A549 (cell line): ENCODE results near the gene SMARCD1. TPM values are rescaled to one million over a fixed set of nuclear protein-coding genes. Genes with fewer than 3 reads are reported as not detected.
A peak's percentile ranks its signal among the peaks of the same experiment; 100 is the strongest.

Source experiments
- ATAC-seq, 2 experiments: fragments of 200-7000 bp in 1 of 2; fragments of >200 bp in 1 of 2; cut with Nextera tagmentation in 1 of 2; cut with Tn5 transposase in 1 of 2; 3 replicates each; pipeline versions ENCODE4 v1.8.0 to v1.9.1; 2018 to 2020; ENCODE audit warnings: mild to moderate bottlenecking in 1 of 2, moderate library complexity in 1 of 2
- CTCF ChIA-PET: fragments of 300-600 bp; sonication (Branson Sonifier 250); formaldehyde crosslinking; extraction: SDS; loops from one replicate; lab custom pipeline; 2021; ENCODE audit warnings: antibody characterized with exemption, inconsistent platforms; lab: Yijun Ruan, JAX
- POLR2A ChIA-PET: fragments of 350-600 bp; formaldehyde crosslinking; extraction: SDS; loops from one replicate; lab custom pipeline; 2021; ENCODE audit warnings: antibody characterized with exemption, inconsistent platforms; lab: Yijun Ruan, JAX
- DNase-seq, 2 experiments: peaks; one replicate each; pipeline versions ENCODE4 v3.0.0 to v3.0.0-alpha.2; 2011 to 2016; ENCODE audit warnings: low read depth in 1 of 2, low spot score in 1 of 2
- FAIRE-seq: peaks from 2 replicates; lab custom pipeline; 2011; peaks lifted over from hg19 to GRCh38; lab: Jason Lieb, UNC
- H3K27ac ChIP-seq, 2 experiments: fragments of >200 bp; sonication (Bioruptor Twin); formaldehyde crosslinking; 3 replicates each; pipeline ENCODE4 v1.5.1; 2016 to 2017
- H3K4me1 ChIP-seq: fragments of >200 bp; sonication (Bioruptor Twin); formaldehyde crosslinking; 3 replicates; pipeline ENCODE4 v1.6.1; 2016
- H3K4me2 ChIP-seq: fragments of >200 bp; sonication (Bioruptor Twin); formaldehyde crosslinking; 3 replicates; pipeline ENCODE4 v1.6.1; 2016
- H3K4me3 ChIP-seq: fragments of >200 bp; sonication (Bioruptor Twin); formaldehyde crosslinking; 3 replicates; pipeline ENCODE4 v1.5.1; 2016
- H3K9me3 ChIP-seq: fragments of >200 bp; sonication (Bioruptor Twin); formaldehyde crosslinking; 3 replicates; pipeline ENCODE4 v1.6.1; 2016
- EP300 ChIP-seq, 2 experiments: fragments of >200 bp; sonication (Bioruptor Twin); formaldehyde crosslinking; IDR thresholded peaks; 2 replicates in 1 of 2; 3 replicates in 1 of 2; pipeline ENCODE4 v1.6.1; 2016 to 2017
- HOXA7 ChIP-seq: fragments of 250-450 bp; sonication (Bioruptor Pico); IDR thresholded peaks from 2 replicates; pipeline ENCODE4 v1.5.0; 2020; ENCODE audit warnings: mild to moderate bottlenecking, moderate library complexity
- JUN ChIP-seq, 2 experiments: fragments of >200 bp; sonication (Bioruptor Twin); formaldehyde crosslinking; IDR thresholded peaks; 2 replicates in 1 of 2; 3 replicates in 1 of 2; pipeline ENCODE4 v1.6.1; 2016 to 2017
- JUNB ChIP-seq: fragments of >200 bp; sonication (Bioruptor Twin); formaldehyde crosslinking; IDR thresholded peaks from 2 replicates; pipeline ENCODE4 v1.6.1; 2016
- MYC ChIP-seq: IDR thresholded peaks from 2 replicates; pipeline ENCODE4 v1.6.1; 2012; ENCODE audit warnings: mild to moderate bottlenecking, inconsistent platforms, low read length, improper control_type of control experiment, borderline replicate concordance
- POLR2AphosphoS2 ChIP-seq: conservative IDR thresholded peaks from 2 replicates; pipeline ENCODE4 v1.6.1; 2012; ENCODE audit warnings: low read length, improper control_type of control experiment, inconsistent platforms
- RARB ChIP-seq: fragments of 250-450 bp; sonication (Bioruptor Pico); IDR thresholded peaks from 2 replicates; pipeline ENCODE4 v1.8.0; 2021; ENCODE audit warnings: mild to moderate bottlenecking, moderate library complexity
- RNF2 ChIP-seq: fragments of 200-600 bp; sonication (generic); IDR thresholded peaks from 2 replicates; pipeline ENCODE4 v1.6.1; 2016; ENCODE audit warnings: low read depth, mild to moderate bottlenecking, antibody characterized with exemption, moderate library complexity, borderline replicate concordance
- SMC3 ChIP-seq: fragments of >200 bp; sonication (Bioruptor Twin); formaldehyde crosslinking; IDR thresholded peaks from 3 replicates; pipeline ENCODE4 v1.6.1; 2018; ENCODE audit warnings: inconsistent platforms
- TFCP2L1 ChIP-seq: fragments of 250-450 bp; sonication (Bioruptor Pico); IDR thresholded peaks from 2 replicates; pipeline ENCODE4 v1.5.0; 2021; ENCODE audit warnings: mild to moderate bottlenecking
- ZC3H11A ChIP-seq: fragments of 450-650 bp; IDR thresholded peaks from 2 replicates; pipeline ENCODE4 v1.6.1; 2014; ENCODE audit warnings: antibody characterized with exemption, mild to moderate bottlenecking
- ZNF302 ChIP-seq: fragments of 250-450 bp; sonication (Bioruptor Pico); IDR thresholded peaks from 2 replicates; pipeline ENCODE4 v1.9.0; 2021; ENCODE audit warnings: inconsistent platforms, mild to moderate bottlenecking, moderate library complexity
- WGBS: methylation state at CpG from one replicate; pipeline ENCODE4 v1.1.6; 2017; ENCODE audit errors: missing lambda C conversion rate; 5-methylcytosine and 5-hydroxymethylcytosine counted together
- polyA plus RNA-seq, 4 experiments: library from polyadenylated mRNA; depleted of rRNA in 3 of 4; stranded (reverse); fragments of >200 nt; fragmentation: RNase III in 1 of 4; extraction: RNeasy Plus Mini Kit Qiagen cat#74134 plus additional on column Dnase treatment in 1 of 4; gene quantifications; 2 replicates in 3 of 4; 3 replicates in 1 of 4; pipeline ENCODE4 v1.2.3, GENCODE V29; 2011 to 2017
- TF ChIP-seq, protein P1 (sequence below): fragments of 200-600 bp; sonication (generic); IDR thresholded peaks from 2 replicates; pipeline ENCODE4 v1.6.1; 2016; ENCODE audit warnings: antibody characterized with exemption, mild to moderate bottlenecking, moderate library complexity
- TF ChIP-seq, protein P2 (sequence below): IDR thresholded peaks from 2 replicates; pipeline ENCODE4 v1.6.1; 2012
- TF ChIP-seq, protein P3 (sequence below): IDR thresholded peaks from 2 replicates; pipeline ENCODE4 v1.6.1; 2012
- TF ChIP-seq, protein P4 (sequence below): IDR thresholded peaks from 2 replicates; pipeline ENCODE4 v1.6.1; 2012; ENCODE audit warnings: low read depth, borderline replicate concordance
- TF ChIP-seq, protein P5 (sequence below): fragments of 450-650 bp; IDR thresholded peaks from 2 replicates; pipeline ENCODE4 v1.6.1; 2014; ENCODE audit warnings: antibody characterized with exemption

Gene SMARCD1
- polyA plus RNA-seq, 2 of the 4 experiments (the other 2 are of a cell fraction), result 62.5 to 80.7 TPM

DNA sequence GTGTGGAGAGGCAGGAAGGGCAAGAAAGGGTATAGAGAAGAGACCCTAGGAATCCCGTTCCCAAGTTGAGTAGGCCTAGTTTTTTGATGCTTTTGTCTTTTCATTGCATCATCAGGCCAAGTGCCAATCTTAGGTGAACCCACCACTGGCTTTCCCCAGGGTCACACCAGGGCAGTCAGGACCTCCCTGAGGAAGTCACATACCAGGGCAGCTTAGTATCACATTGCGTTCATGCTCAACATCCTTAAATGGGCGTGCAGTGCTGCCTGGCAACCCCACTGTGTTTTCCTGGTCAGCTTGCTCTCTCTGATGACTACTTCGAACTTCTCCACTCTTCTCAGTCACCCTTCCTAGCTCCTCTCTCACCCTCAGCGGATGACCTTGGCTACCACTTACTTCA lies 18.7 kb upstream of the SMARCD1 start:
- WGBS, result 67% methylated on average over 5 of the region's 5 CpGs
- no peak overlapping the region for H3K4me2 ChIP-seq
- DNase-seq (peak in 1 of 2 experiments; percentile 72), ATAC-seq (peak in 1 of 2 experiments; percentile 57; a peak in 3 of 6 replicates), FAIRE-seq (no peak)
- H3K4me1 ChIP-seq, result peaks cover 12% of the 10 kb centered on the region; the same call in 2 of the 3 replicates
- ChIA-PET CTCF (interaction anchor here (0.8 to 33.6 kb wide), 10 partner anchors 10 to 289 kb away, joined by 3 to 708 read pairs (median 26); partner anchors contain the start of genes AQP5, AQP6 and COX14), POLR2A (no interaction called here)
- no peak for TF ChIP-seq JUN (IDR thresholded peaks at IDR 0.05)
- H3K27ac ChIP-seq, result no peak overlapping the region
- no peaks in the 10 kb centered on the region for H3K9me3 ChIP-seq
- no peak overlapping the region for H3K4me3 ChIP-seq

DNA sequence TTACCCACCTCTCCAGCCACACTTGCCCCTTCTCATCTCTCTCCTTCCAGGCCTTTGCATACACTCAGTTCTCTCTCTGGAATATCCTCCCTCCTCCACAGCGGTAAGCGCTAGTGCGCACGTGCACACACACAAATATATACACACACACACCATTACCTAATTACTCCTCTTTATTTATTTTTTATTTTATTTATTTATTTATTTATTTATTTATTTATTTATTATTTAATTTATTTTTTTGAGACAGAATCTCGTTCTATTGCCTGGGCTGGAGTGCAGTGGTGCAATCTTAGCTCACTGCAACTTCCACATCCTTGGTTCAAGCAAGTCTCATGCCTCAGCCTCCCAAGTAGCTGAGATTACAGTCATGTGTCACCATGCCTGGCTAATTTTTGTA lies 16.1 kb upstream of the SMARCD1 start:
- Histone ChIP-seq H3K9me3 (no peaks in the 10 kb centered on the region), H3K4me1 (peaks cover 12% of the 10 kb centered on the region; the same call in 2 of the 3 replicates), H3K27ac (no peak overlapping the region), H3K4me2 (no peak overlapping the region), H3K4me3 (no peak overlapping the region)
- WGBS, result 94% methylated on average over 5 of the region's 5 CpGs
- no peak for DNase-seq
- ChIA-PET POLR2A (no interaction called here), CTCF (interaction anchor here (1.1 to 33.6 kb wide), 13 partner anchors 10 to 269 kb away, joined by 3 to 708 read pairs (median 30); partner anchors contain the start of genes AQP5, AQP6, ASIC1 and SMARCD1)
- no peak for FAIRE-seq
- TF ChIP-seq RARB (CRISPR knock-in tag), result no peak
- TF ChIP-seq HOXA7 (CRISPR knock-in tag), result no peak
- TF ChIP-seq EP300 (IDR thresholded peaks at IDR 0.05), result no peak
- no peak for TF ChIP-seq POLR2AphosphoS2
- TF ChIP-seq JUN (IDR thresholded peaks at IDR 0.05), result no peak
- TF ChIP-seq, protein P1, sequence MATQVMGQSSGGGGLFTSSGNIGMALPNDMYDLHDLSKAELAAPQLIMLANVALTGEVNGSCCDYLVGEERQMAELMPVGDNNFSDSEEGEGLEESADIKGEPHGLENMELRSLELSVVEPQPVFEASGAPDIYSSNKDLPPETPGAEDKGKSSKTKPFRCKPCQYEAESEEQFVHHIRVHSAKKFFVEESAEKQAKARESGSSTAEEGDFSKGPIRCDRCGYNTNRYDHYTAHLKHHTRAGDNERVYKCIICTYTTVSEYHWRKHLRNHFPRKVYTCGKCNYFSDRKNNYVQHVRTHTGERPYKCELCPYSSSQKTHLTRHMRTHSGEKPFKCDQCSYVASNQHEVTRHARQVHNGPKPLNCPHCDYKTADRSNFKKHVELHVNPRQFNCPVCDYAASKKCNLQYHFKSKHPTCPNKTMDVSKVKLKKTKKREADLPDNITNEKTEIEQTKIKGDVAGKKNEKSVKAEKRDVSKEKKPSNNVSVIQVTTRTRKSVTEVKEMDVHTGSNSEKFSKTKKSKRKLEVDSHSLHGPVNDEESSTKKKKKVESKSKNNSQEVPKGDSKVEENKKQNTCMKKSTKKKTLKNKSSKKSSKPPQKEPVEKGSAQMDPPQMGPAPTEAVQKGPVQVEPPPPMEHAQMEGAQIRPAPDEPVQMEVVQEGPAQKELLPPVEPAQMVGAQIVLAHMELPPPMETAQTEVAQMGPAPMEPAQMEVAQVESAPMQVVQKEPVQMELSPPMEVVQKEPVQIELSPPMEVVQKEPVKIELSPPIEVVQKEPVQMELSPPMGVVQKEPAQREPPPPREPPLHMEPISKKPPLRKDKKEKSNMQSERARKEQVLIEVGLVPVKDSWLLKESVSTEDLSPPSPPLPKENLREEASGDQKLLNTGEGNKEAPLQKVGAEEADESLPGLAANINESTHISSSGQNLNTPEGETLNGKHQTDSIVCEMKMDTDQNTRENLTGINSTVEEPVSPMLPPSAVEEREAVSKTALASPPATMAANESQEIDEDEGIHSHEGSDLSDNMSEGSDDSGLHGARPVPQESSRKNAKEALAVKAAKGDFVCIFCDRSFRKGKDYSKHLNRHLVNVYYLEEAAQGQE, result no peak
- TF ChIP-seq, protein P2, sequence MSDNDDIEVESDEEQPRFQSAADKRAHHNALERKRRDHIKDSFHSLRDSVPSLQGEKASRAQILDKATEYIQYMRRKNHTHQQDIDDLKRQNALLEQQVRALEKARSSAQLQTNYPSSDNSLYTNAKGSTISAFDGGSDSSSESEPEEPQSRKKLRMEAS, result no peak
- TF ChIP-seq, protein P3, sequence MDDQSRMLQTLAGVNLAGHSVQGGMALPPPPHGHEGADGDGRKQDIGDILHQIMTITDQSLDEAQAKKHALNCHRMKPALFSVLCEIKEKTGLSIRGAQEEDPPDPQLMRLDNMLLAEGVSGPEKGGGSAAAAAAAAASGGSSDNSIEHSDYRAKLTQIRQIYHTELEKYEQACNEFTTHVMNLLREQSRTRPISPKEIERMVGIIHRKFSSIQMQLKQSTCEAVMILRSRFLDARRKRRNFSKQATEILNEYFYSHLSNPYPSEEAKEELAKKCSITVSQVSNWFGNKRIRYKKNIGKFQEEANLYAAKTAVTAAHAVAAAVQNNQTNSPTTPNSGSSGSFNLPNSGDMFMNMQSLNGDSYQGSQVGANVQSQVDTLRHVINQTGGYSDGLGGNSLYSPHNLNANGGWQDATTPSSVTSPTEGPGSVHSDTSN, result no peak
- no peak for TF ChIP-seq ZNF302 (CRISPR knock-in tag)
- TF ChIP-seq MYC, result no peak
- TF ChIP-seq ZC3H11A, result no peak
- TF ChIP-seq JUNB, result no peak
- TF ChIP-seq, protein P4, sequence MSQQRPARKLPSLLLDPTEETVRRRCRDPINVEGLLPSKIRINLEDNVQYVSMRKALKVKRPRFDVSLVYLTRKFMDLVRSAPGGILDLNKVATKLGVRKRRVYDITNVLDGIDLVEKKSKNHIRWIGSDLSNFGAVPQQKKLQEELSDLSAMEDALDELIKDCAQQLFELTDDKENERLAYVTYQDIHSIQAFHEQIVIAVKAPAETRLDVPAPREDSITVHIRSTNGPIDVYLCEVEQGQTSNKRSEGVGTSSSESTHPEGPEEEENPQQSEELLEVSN, result no peak
- no peak for TF ChIP-seq TFCP2L1 (CRISPR knock-in tag)
- TF ChIP-seq, protein P5, sequence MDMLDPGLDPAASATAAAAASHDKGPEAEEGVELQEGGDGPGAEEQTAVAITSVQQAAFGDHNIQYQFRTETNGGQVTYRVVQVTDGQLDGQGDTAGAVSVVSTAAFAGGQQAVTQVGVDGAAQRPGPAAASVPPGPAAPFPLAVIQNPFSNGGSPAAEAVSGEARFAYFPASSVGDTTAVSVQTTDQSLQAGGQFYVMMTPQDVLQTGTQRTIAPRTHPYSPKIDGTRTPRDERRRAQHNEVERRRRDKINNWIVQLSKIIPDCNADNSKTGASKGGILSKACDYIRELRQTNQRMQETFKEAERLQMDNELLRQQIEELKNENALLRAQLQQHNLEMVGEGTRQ, result no peak
- no peak for TF ChIP-seq RNF2
- TF ChIP-seq SMC3, result no peak
- ATAC-seq, result no peak
